ENCODE results near the gene ANKRD44. TPM values are rescaled to one million over a fixed set of nuclear protein-coding genes. Genes with fewer than 3 reads are reported as not detected.
"Not testable (repeated sequence)": the region's sequence is repeated elsewhere in the genome, so short reads cannot be mapped to it uniquely, and the experiment has no call there.

Gene ANKRD44
- total RNA-seq, 2 donors from 2014 or later: 131 to 154 TPM

GRCh38 chr2:197031803-197032202 lies 278.8 kb downstream of the ANKRD44 start:
- ATAC-seq (replicated peaks): no peak
- H3K36me3 Mint-ChIP-seq (ENCODE audit: low read depth): peaks cover 87% of the 10 kb centered on the region
- H3K27ac Mint-ChIP-seq: peak overlapping the region; percentile 29
- peaks cover 25% of the 10 kb centered on the region for H3K4me1 Mint-ChIP-seq
- H3K9me3 Mint-ChIP-seq: no peaks in the 10 kb centered on the region
- H3K27me3 Mint-ChIP-seq: no peaks in the 10 kb centered on the region
- no peak overlapping the region for H3K4me3 Mint-ChIP-seq

GRCh38 chr2:197030090-197030489 lies 280.5 kb downstream of the ANKRD44 start:
- ATAC-seq (replicated peaks): no peak
- Mint-ChIP-seq H3K27me3 (no peaks in the 10 kb centered on the region), H3K4me3 (no peak overlapping the region), H3K9me3 (no peaks in the 10 kb centered on the region), H3K27ac (no peak overlapping the region), H3K36me3 (ENCODE audit: low read depth) (peaks cover 92% of the 10 kb centered on the region), H3K4me1 (peaks cover 31% of the 10 kb centered on the region)

- H3K4me1 Mint-ChIP-seq: peaks cover 25% of the 10 kb centered on the region
- H3K36me3 Mint-ChIP-seq (ENCODE audit: low read depth): peaks cover 92% of the 10 kb centered on the region
- no peak for ATAC-seq (replicated peaks)
- peak overlapping the region; percentile 58 for H3K27ac Mint-ChIP-seq
- no peak overlapping the region for H3K4me3 Mint-ChIP-seq
- no peaks in the 10 kb centered on the region for H3K9me3 Mint-ChIP-seq
- no peaks in the 10 kb centered on the region for H3K27me3 Mint-ChIP-seq
Observed at GRCh38 chr2:197028633-197029032, 281.9 kb downstream of the ANKRD44 start.

- Mint-ChIP-seq H3K9me3 (no peaks in the 10 kb centered on the region), H3K4me3 (no peak overlapping the region), H3K36me3 (ENCODE audit: low read depth) (peaks cover 92% of the 10 kb centered on the region), H3K27me3 (no peaks in the 10 kb centered on the region), H3K4me1 (peaks cover 23% of the 10 kb centered on the region), H3K27ac (peak overlapping the region; percentile 58)
- ATAC-seq (replicated peaks): no peak
Observed at GRCh38 chr2:197028230-197028629, 282.4 kb downstream of the ANKRD44 start.

GRCh38 chr2:197024206-197024605 lies 286.4 kb downstream of the ANKRD44 start:
- H3K27me3 Mint-ChIP-seq: no peaks in the 10 kb centered on the region
- no peaks in the 10 kb centered on the region for H3K9me3 Mint-ChIP-seq
- ATAC-seq (replicated peaks): no peak
- H3K36me3 Mint-ChIP-seq (ENCODE audit: low read depth): peaks cover 86% of the 10 kb centered on the region
- no peak overlapping the region for H3K4me3 Mint-ChIP-seq
- H3K27ac Mint-ChIP-seq: peak overlapping the region; percentile 60
- H3K4me1 Mint-ChIP-seq: peaks cover 12% of the 10 kb centered on the region

GRCh38 chr2:197020921-197021320 lies 289.7 kb downstream of the ANKRD44 start:
- not testable (repeated sequence) for ATAC-seq (replicated peaks); H3K9me3 Mint-ChIP-seq; H3K4me1 Mint-ChIP-seq; H3K4me3 Mint-ChIP-seq; H3K27ac Mint-ChIP-seq; H3K27me3 Mint-ChIP-seq
- H3K36me3 Mint-ChIP-seq (ENCODE audit: low read depth): peaks cover 88% of the 10 kb centered on the region

- Mint-ChIP-seq H3K4me1 (peaks cover 19% of the 10 kb centered on the region), H3K27ac (peak overlapping the region; percentile 62), H3K4me3 (no peak overlapping the region), H3K36me3 (ENCODE audit: low read depth) (peaks cover 97% of the 10 kb centered on the region), H3K27me3 (no peaks in the 10 kb centered on the region), H3K9me3 (no peaks in the 10 kb centered on the region)
- ATAC-seq (replicated peaks): no peak
Observed at GRCh38 chr2:197013098-197013497, 297.5 kb downstream of the ANKRD44 start.

- Mint-ChIP-seq H3K27me3 (no peaks in the 10 kb centered on the region), H3K36me3 (ENCODE audit: low read depth) (peaks cover 97% of the 10 kb centered on the region), H3K27ac (peak overlapping the region; percentile 62), H3K4me1 (peaks cover 16% of the 10 kb centered on the region), H3K9me3 (no peaks in the 10 kb centered on the region), H3K4me3 (no peak overlapping the region)
- peak; percentile 47 for ATAC-seq (replicated peaks)
Observed at GRCh38 chr2:197011801-197012641, 298.6 kb downstream of the ANKRD44 start.

GRCh38 chr2:197011021-197011417 lies 299.6 kb downstream of the ANKRD44 start:
- Mint-ChIP-seq H3K4me1 (peaks cover 16% of the 10 kb centered on the region), H3K4me3 (no peak overlapping the region), H3K27me3 (no peaks in the 10 kb centered on the region), H3K27ac (no peak overlapping the region), H3K36me3 (ENCODE audit: low read depth) (peaks cover 97% of the 10 kb centered on the region), H3K9me3 (no peaks in the 10 kb centered on the region)
- no peak for ATAC-seq (replicated peaks)

- no peak for ATAC-seq (replicated peaks)
- no peaks in the 10 kb centered on the region for H3K27me3 Mint-ChIP-seq
- peaks cover 97% of the 10 kb centered on the region for H3K36me3 Mint-ChIP-seq (ENCODE audit: low read depth)
- H3K4me3 Mint-ChIP-seq: no peak overlapping the region
- peaks cover 11% of the 10 kb centered on the region for H3K4me1 Mint-ChIP-seq
- peak overlapping the region; percentile 50 for H3K27ac Mint-ChIP-seq
- no peaks in the 10 kb centered on the region for H3K9me3 Mint-ChIP-seq
Observed at GRCh38 chr2:197010200-197011020, 300.2 kb downstream of the ANKRD44 start.

- peak overlapping the region; percentile 50 for H3K27ac Mint-ChIP-seq
- not testable (repeated sequence) for H3K9me3 Mint-ChIP-seq; H3K4me1 Mint-ChIP-seq; H3K4me3 Mint-ChIP-seq; ATAC-seq (replicated peaks); H3K27me3 Mint-ChIP-seq
- H3K36me3 Mint-ChIP-seq (ENCODE audit: low read depth): peaks cover 96% of the 10 kb centered on the region
Observed at GRCh38 chr2:197008741-197009341, 301.7 kb downstream of the ANKRD44 start.

- peak overlapping the region; percentile 13 for H3K27ac Mint-ChIP-seq
Observed at GRCh38 chr2:197007716-197008628, 302.6 kb downstream of the ANKRD44 start.

GRCh38 chr2:197001921-197002320 lies 308.7 kb downstream of the ANKRD44 start:
- no peaks in the 10 kb centered on the region for H3K9me3 Mint-ChIP-seq
- H3K27ac Mint-ChIP-seq: no peak overlapping the region
- H3K4me3 Mint-ChIP-seq: no peak overlapping the region
- no peak for ATAC-seq (replicated peaks)
- H3K27me3 Mint-ChIP-seq: no peaks in the 10 kb centered on the region
- peaks cover 95% of the 10 kb centered on the region for H3K36me3 Mint-ChIP-seq (ENCODE audit: low read depth)
- no peaks in the 10 kb centered on the region for H3K4me1 Mint-ChIP-seq

More at GRCh38 chr2:197007716-197008628, 302.6 kb downstream of the ANKRD44 start:
- Mint-ChIP-seq H3K36me3 (ENCODE audit: low read depth) (peaks cover 94% of the 10 kb centered on the region), H3K4me1 (peaks cover 5% of the 10 kb centered on the region), H3K4me3 (no peak overlapping the region), H3K27me3 (no peaks in the 10 kb centered on the region), H3K9me3 (no peaks in the 10 kb centered on the region)
- ATAC-seq (replicated peaks): no peak

Data from activated T-helper 17 cell treated with anti-CD3 and anti-CD28 coated beads, Interleukin-2, amount 50 U/mL, for 72 hours (primary cell).